ENCODE measurements around the gene VPS35.

The VPS35 gene

GRCh38 chr16:46728806-46729205, 39.8 kb upstream of the VPS35 start:
- TF ChIP-seq YY1 (IDR thresholded peaks at IDR 0.05; ENCODE audit: low read depth) (no peak), TCF12 (IDR thresholded peaks at IDR 0.05; ENCODE audit: low read depth) (no peak), NFIC (IDR thresholded peaks at IDR 0.05) (no peak), ZBTB7A (IDR thresholded peaks at IDR 0.05; ENCODE audit: low read depth) (no peak), EP300 (IDR thresholded peaks at IDR 0.05; ENCODE audit: borderline replicate concordance) (no peak), REST (IDR thresholded peaks at IDR 0.05; ENCODE audit: low read depth) (no peak), TAF1 (IDR thresholded peaks at IDR 0.05; ENCODE audit: low read depth) (no peak), CEBPB (IDR thresholded peaks at IDR 0.05) (no peak), RAD21 (IDR thresholded peaks at IDR 0.05; ENCODE audit: low read depth) (no peak), TEAD4 (IDR thresholded peaks at IDR 0.05) (no peak), EGR1 (IDR thresholded peaks at IDR 0.05) (no peak), FOXM1 (IDR thresholded peaks at IDR 0.05; ENCODE audit: borderline replicate concordance, low read depth) (no peak), CREB1 (IDR thresholded peaks at IDR 0.05; ENCODE audit: low read depth) (no peak)
- TF ChIP-seq, protein P1, sequence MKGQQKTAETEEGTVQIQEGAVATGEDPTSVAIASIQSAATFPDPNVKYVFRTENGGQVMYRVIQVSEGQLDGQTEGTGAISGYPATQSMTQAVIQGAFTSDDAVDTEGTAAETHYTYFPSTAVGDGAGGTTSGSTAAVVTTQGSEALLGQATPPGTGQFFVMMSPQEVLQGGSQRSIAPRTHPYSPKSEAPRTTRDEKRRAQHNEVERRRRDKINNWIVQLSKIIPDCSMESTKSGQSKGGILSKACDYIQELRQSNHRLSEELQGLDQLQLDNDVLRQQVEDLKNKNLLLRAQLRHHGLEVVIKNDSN (IDR thresholded peaks at IDR 0.05), result no peak
- TF ChIP-seq, protein P2, sequence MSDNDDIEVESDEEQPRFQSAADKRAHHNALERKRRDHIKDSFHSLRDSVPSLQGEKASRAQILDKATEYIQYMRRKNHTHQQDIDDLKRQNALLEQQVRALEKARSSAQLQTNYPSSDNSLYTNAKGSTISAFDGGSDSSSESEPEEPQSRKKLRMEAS (IDR thresholded peaks at IDR 0.05), result no peak

GRCh38 chr16:46727630-46728029, 38.7 kb upstream of the VPS35 start:
- TF ChIP-seq YY1 (IDR thresholded peaks at IDR 0.05; ENCODE audit: low read depth) (no peak), EGR1 (IDR thresholded peaks at IDR 0.05) (no peak), ZBTB7A (IDR thresholded peaks at IDR 0.05; ENCODE audit: low read depth) (no peak), CREB1 (IDR thresholded peaks at IDR 0.05; ENCODE audit: low read depth) (no peak), EP300 (IDR thresholded peaks at IDR 0.05; ENCODE audit: borderline replicate concordance) (no peak), REST (IDR thresholded peaks at IDR 0.05; ENCODE audit: low read depth) (no peak)
- TF ChIP-seq, protein P1 (IDR thresholded peaks at IDR 0.05), result no peak
- TF ChIP-seq, protein P2 (IDR thresholded peaks at IDR 0.05), result no peak

DNA sequence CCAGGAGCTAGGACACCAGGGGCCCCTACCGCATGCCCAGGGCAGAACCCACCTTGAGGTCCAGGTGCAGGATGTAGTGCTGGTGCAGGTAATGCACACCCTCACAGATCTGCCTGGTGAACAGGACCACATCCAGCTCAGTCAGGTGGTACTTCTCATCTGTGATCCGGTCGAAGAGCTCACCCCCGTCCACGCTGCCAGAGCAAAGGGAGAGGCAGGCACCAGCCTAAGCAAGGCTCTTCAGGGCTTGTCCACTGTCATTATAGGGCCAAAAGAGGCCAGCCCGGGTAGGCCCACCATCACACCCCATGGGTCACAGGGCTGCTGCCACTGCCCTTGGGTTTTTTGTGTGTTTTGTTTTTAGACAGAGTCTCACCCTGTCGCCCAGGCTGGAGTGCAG, 38.2 kb upstream of the VPS35 start:
- no peak for TF ChIP-seq EP300 (IDR thresholded peaks at IDR 0.05; ENCODE audit: borderline replicate concordance)

DNA sequence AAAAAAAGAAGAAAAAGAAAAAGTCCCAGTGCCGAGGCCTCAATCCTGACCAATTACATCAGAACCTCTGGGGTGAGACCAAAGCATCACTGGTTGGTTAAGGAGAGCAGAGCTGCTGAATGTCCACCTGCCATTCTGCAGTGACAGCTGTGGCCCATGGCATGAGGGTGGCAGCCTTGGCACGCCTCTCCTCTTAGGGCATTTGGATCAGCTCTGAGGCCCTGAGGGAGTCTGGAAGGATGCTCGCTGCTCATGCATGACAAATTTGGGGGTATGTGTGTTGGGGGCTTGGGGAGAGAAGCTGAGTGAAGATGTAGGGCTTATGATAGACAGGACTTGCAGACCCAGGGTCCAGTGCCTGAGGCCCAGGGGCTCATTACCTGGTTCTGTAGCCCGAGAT, 32.9 kb upstream of the VPS35 start:
- TF ChIP-seq CREB1 (IDR thresholded peaks at IDR 0.05; ENCODE audit: low read depth) (no peak), YY1 (IDR thresholded peaks at IDR 0.05; ENCODE audit: low read depth) (no peak), EGR1 (IDR thresholded peaks at IDR 0.05) (no peak), ZBTB7A (IDR thresholded peaks at IDR 0.05; ENCODE audit: low read depth) (no peak), TAF1 (IDR thresholded peaks at IDR 0.05; ENCODE audit: low read depth) (no peak), TEAD4 (IDR thresholded peaks at IDR 0.05) (no peak)

GRCh38 chr16:46720619-46721018, 31.6 kb upstream of the VPS35 start:
- TF ChIP-seq EP300 (IDR thresholded peaks at IDR 0.05; ENCODE audit: borderline replicate concordance) (no peak), EGR1 (IDR thresholded peaks at IDR 0.05) (no peak), REST (IDR thresholded peaks at IDR 0.05; ENCODE audit: low read depth) (no peak), TAF1 (IDR thresholded peaks at IDR 0.05; ENCODE audit: low read depth) (no peak), TCF12 (IDR thresholded peaks at IDR 0.05; ENCODE audit: low read depth) (no peak), FOXM1 (IDR thresholded peaks at IDR 0.05; ENCODE audit: borderline replicate concordance, low read depth) (no peak)
- TF ChIP-seq, protein P2 (IDR thresholded peaks at IDR 0.05), result no peak
- TF ChIP-seq, protein P1 (IDR thresholded peaks at IDR 0.05), result no peak
